Hepatocyte (in vitro differentiated cells): ENCODE results near the gene GCLC.

Source experiments
- CTCF ChIP-seq: fragments of 200-600 bp; sonication (generic); IDR thresholded peaks from 2 replicates; pipeline ENCODE4 v1.5.1; 2016; ENCODE audit warnings: antibody characterized with exemption, mild to moderate bottlenecking; ENCODE audit not compliant: poor library complexity
- EZH2 ChIP-seq: fragments of 200-600 bp; sonication (generic); IDR thresholded peaks from 2 replicates; pipeline ENCODE4 v1.6.1; 2016; ENCODE audit warnings: antibody characterized with exemption, mild to moderate bottlenecking, borderline replicate concordance
- EZH2phosphoT487 ChIP-seq: fragments of 200-600 bp; sonication (generic); IDR thresholded peaks from one replicate; pipeline ENCODE4 v1.6.1; 2018; ENCODE audit warnings: antibody characterized with exemption, mild to moderate bottlenecking, low read depth, moderate library complexity; ENCODE audit not compliant: unreplicated experiment, severe bottlenecking

- TF ChIP-seq CTCF = no peak
- no peak for TF ChIP-seq EZH2
- no peak for TF ChIP-seq EZH2phosphoT487
Observed at GRCh38 chr6:53497905-53498304, 47.0 kb downstream of the GCLC start.
